Occipital lobe (tissue), 2 donors: ENCODE measurements around the gene BPIFA3. TPM values are rescaled to one million over a fixed set of nuclear protein-coding genes. Genes with fewer than 3 reads are reported as not detected.

Source experiments
- DNase-seq: peaks from one replicate; lab custom pipeline; 2025; lab: John Stamatoyannopoulos, UW
- total RNA-seq: library from RNA; depleted of rRNA; stranded (reverse); fragments of >200 nt; gene quantifications from one replicate; pipeline ENCODE4 v1.2.3, GENCODE V29; 2014

Gene BPIFA3
- total RNA-seq, 1 donor from 2014 or later: not detected

GRCh38 chr20:33211817-33212424 lies 5.2 kb upstream of the BPIFA3 start:
- DNase-seq: no peak

- no peak for DNase-seq
Observed at GRCh38 chr20:33224399-33224798, 7.2 kb downstream of the BPIFA3 start.

GRCh38 chr20:33229843-33230242 lies 12.7 kb downstream of the BPIFA3 start:
- no peak for DNase-seq

GRCh38 chr20:33231237-33231636 lies 14.1 kb downstream of the BPIFA3 start:
- no peak for DNase-seq

DNA sequence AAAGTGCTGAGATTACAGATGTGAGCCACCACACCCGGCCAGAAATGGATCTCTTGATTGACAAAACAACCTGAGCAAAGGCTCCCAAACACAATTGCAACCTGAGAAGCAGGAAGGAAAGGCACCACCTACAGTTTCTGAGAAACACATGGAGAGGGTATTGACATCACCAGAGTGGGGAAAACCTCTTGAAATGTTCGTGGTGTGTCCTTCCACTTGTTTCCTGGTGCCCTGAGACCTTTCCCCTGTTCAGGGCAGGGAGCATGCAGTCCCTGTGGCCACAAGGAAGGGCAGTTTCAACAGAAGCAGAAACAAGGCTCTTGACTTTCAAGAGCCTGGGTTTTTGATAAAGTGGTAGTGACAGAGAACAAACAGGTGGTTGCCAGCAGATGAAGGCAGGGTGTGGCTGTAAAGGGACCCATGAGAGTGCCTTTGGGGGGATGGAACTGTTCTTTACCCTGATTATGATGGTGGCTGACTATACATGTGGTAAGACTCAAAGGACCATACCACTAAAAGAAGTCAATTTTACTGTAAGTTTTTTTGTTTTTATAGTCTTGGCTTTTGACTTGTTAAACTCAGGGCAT lies 15.4 kb downstream of the BPIFA3 start:
- no peak for DNase-seq

DNA sequence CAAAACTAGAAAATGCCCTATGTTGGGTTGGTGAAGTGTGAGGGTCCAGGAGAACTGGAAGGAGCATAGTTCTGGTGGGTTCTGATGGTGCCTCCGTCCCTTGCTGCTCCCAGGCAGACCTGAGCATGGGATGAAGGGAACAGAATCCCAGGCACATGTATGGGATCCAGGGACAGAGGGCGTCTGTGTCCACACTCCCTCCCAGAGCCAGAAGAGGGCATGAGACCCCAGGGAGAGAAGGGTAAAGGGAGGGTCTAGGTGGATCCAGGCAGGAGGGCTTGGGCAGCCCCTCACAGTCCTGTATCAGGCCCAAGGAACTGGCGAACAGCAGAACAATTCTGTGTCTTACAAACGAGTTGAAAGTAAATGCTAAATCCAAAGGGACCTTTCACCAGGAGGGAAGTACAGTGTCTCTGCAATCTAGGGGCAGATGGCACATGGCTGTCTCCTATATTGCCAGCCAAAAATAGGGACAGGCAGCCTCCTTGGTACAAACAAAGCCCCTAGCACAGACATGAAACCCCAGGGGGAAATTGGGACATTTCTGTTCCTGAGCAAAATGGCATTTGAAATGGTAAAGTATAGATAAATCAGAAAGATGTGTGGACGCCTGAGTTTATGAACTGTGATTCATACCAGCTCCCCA lies 16.1 kb downstream of the BPIFA3 start:
- DNase-seq: no peak

GRCh38 chr20:33234050-33234449 lies 16.9 kb downstream of the BPIFA3 start:
- no peak for DNase-seq

DNA sequence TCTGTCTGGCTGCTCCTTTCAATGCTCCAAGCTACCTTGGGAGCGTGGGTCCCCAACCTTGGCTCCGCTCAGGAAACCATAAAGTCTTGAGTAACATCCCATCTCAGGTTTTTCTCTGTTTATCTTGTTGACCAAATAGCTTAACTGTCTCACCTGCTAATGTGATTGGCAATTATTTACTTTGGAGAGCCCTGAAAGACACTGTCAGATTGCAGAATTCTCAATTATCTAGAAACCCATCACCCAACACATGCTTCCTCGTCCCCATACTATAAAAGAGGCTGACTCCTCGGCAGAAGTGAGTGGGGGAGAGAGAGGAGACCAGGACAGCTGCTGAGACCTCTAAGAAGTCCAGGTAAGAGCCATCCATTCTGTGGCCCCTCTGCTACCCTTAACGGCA lies 18.5 kb downstream of the BPIFA3 start, which contains the start of gene BPIFA1:
TSS of gene BPIFA1 (plus strand) at position 301 of the 400 bp plus-strand sequence. CDS start 1,716 bp downstream, outside the sequence.
- no peak for DNase-seq

DNA sequence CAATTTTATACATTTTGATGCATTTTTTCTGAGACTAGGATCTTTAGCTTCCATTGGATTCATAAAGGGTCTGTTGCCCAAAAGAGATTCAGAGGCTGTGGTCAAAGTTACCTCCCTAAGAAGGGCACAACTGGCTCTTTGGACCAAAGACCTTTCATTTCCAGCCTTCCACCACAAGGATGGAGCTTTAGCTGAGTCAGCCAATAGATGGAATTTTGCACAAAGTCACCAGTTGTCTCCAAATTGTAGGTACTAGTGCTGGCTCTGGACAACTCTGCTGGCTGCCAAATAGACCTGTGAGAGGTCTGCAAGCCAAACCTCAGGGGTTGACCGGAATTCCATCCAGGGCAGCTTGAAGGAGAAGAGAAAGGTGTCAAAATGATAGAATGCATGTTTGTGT lies 19.2 kb downstream of the BPIFA3 start:
- DNase-seq: no peak

DNA sequence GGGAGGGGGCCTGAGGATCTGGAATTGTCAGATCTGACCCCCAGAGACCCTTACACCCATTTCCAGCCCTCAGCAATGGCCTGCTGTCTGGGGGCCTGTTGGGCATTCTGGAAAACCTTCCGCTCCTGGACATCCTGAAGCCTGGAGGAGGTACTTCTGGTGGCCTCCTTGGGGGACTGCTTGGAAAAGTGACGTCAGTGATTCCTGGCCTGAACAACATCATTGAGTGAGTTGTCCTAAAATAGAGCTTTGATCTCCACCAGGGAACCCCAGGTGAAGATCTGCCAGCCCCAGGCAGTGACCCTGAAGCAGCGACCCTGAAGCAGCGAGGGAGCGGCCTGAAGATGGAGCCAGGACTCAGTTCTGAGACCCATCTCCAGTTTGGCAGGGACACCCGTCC lies 20.8 kb downstream of the BPIFA3 start:
- no peak for DNase-seq

DNA sequence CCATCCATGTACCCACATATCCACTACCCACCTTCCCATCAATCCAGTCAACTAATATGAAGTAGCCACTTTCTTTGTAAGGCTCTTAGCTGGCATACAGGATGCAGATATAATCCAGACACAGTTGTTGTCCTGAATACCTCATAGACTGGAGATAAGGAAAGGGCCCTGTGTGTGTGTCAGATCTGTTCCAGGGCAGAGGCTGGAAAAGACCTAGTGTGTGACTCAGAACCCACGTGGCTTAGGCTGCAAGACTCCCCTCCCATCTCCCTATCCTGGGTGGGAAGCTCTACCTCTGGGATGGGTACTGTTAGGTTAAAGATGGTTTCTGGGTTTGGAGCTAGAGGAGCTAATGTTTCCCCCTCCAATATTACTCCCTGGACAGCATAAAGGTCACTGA lies 22.3 kb downstream of the BPIFA3 start:
- DNase-seq: no peak

DNA sequence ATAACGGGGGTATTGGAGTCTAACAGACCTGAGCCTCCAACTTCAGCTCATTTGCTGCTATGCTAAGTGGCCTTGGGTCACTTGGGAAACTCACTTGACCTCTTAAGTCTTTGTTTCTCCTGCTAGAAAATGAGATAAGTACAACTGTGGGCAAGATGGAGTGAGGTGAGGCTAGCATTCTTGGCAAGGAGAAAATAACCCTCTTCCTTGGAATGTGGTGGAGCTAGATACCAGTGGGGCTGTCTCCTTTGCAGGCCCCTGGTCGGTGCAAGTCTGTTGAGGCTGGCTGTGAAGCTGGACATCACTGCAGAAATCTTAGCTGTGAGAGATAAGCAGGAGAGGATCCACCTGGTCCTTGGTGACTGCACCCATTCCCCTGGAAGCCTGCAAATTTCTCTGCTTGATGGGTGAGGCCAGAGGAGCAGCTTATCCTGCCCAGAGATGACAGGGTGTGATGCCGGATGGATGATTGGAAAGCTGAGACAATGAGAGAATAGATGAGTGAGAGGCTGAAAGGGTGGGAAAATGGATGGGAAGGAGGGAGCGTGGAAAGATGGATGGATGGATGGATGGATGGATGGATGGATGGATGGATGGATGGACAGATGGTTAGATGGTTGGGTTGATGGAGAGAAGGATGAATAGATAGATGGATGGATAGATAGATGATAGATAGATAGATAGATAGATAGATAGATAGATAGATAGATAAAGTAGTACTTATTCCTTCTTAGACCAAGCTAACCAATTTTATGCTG lies 23.0 kb downstream of the BPIFA3 start:
- DNase-seq: no peak

DNA sequence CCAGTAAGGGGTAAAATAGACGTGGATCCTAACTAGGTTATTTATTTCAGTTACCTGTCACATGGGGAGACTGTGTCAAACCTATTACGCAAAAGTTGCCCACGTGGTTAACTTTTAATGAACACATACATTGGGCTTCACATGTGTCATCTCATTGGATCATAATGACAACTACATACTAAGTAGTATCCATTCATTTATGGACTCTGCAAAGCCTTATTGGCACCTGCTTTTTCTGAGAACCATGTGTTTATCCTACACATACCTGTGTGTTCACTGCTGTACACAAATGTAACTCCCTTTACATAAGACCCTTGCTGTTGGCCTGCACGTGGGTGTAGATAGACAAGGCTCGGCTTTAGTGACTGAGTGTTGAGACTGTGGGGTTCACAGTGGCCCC lies 23.8 kb downstream of the BPIFA3 start:
- DNase-seq: no peak

DNA sequence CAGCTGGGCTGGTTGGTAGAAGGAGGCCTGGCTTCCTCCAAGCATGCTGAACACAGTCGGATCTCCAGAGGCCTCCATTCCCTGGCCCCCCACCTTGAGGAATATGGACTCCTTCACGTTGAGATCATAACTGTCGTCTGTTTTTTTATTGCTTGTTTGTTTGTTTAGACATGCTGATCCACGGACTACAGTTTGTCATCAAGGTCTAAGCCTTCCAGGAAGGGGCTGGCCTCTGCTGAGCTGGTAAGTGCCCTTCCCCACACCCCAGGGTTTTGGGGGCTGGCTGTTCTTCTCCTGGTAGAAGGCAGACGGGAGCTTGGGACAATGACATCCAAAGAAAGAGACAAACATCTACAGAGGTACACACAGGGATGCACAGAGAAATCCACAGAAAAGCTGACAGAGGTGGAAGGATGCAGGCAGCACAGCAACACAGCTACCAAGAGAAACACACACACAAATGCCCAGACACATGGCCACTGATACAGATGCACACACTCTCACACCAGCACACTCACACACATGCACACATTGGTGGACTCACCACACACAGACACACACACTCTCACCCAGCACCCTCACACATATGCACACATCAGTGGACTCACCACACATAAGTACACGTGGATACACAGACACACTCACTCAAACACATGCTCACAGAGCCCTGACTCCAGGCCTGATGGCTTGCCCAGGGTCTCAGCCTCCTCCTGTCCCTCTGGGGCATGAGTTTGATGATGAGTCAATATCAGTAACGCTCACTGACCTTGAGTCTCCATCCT lies 25.4 kb downstream of the BPIFA3 start:
- DNase-seq: no peak

DNA sequence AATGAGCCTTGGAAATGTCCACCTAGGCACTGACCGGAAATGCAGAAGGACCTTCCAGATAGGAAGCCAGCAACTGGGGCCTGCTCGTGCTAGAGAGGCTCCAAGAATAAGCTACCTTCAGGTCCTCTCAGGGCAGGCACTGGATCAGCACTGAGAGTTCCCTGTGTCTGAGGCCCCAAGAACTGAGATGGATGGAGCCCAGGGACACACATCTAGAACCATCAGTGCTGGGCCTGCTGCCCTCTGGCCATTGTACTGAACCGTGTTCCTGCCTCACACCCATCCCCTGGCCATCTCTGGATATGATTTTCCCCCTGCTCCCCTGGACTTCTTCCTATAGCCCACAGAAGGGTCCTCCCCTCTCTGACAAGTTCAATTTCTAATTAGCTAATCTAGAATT lies 28.9 kb downstream of the BPIFA3 start:
- no peak for DNase-seq

GRCh38 chr20:33249456-33249855 lies 32.3 kb downstream of the BPIFA3 start:
- no peak for DNase-seq

- no peak for DNase-seq
Observed at GRCh38 chr20:33250666-33251065, 33.5 kb downstream of the BPIFA3 start.

- no peak for DNase-seq
Observed at GRCh38 chr20:33251496-33251895, 34.3 kb downstream of the BPIFA3 start.

GRCh38 chr20:33252460-33252859 lies 35.3 kb downstream of the BPIFA3 start:
- no peak for DNase-seq

- no peak for DNase-seq
Observed at GRCh38 chr20:33255005-33255404, 37.9 kb downstream of the BPIFA3 start.

GRCh38 chr20:33257237-33257636 lies 40.1 kb downstream of the BPIFA3 start:
- DNase-seq: no peak

DNA sequence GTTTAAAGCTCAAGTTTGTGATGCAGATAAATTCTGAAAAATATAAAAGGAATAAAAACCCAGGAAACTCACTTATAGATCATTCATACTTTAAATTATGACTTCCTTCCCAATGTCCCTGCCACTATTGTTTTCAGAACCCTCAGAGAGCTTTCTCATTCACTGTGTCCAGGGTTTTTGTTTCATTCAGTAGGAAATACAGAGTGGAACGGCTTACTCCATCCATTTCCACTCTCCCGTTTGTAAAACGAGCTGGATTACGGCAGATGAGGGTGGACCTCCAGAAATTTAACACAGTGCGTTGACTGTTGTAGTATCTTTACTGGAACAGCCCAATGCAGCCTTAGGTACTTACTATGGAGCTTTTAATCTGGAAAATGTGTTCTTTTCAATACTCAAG lies 42.2 kb downstream of the BPIFA3 start:
- no peak for DNase-seq
